SH-SY5Y (cell line): ENCODE data around the gene CCDC148.

Experiments used
- GATA2 ChIP-seq: IDR thresholded peaks from 2 replicates; pipeline ENCODE4 v1.6.1; 2011; ENCODE audit warnings: mild to moderate bottlenecking, low read depth, low read length
- GATA3 ChIP-seq: IDR thresholded peaks from 2 replicates; pipeline ENCODE4 v1.6.1; 2011; ENCODE audit warnings: low read depth, mild to moderate bottlenecking, low read length, moderate library complexity

Gene CCDC148

DNA sequence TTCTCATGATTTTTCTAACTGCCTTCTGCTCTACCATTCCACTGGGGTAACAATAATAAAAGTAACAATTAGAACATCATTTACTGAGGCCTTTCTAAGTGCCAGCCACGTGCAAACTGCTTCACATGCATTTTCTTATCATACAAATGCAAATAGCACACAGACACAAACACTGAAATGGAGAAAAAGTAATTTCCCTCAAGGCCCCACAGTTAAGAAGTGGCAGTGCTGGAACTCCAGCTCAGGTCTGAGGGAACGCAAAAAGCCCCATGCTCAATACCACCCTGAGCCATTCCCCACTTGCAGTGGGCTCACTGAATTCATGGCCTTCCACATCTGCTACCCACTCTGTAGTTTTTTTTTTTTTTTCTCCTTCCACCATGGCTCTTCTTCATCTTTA is 214.3 kb downstream of the CCDC148 start:
- TF ChIP-seq GATA2 (no peak), GATA3 (no peak)

DNA sequence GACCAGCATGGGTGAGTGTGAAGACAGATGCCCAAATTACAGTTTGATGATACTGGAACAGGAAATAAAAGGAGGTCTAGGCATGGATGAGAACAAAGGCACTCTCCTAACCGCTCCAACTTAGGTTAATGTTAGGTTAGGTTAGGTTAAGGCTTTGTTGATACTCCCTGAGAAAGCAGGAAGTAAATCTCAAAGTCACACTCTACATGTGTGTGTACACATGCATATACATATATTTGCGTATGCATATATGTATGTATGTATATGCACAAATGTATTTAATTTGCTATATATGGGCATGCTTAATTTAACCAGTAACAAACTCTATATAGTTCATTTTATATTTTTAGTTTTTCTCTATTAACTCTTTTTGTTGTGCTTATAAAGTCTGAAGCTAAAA is 215.6 kb downstream of the CCDC148 start:
- TF ChIP-seq GATA3 (no peak), GATA2 (no peak)

DNA sequence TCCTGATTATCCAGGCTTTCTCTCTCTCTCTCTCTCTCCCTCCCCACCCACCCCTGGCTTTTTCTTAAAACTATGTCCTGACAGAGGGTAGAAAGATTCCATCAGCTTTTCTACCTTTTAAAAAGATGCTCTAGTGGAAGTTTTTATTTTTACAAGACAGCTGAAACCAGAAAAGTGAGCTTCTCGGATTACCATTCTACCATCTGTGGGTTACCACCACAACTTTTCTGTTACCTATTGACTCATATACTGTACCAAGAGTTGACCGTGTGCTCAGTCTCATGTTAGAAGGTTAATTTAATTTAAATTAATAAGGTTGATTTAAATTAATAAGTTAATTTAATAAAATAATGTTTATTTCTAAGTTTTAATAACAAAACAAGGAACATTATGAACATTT is 217.3 kb downstream of the CCDC148 start:
- TF ChIP-seq GATA3 (no peak), GATA2 (no peak)

DNA sequence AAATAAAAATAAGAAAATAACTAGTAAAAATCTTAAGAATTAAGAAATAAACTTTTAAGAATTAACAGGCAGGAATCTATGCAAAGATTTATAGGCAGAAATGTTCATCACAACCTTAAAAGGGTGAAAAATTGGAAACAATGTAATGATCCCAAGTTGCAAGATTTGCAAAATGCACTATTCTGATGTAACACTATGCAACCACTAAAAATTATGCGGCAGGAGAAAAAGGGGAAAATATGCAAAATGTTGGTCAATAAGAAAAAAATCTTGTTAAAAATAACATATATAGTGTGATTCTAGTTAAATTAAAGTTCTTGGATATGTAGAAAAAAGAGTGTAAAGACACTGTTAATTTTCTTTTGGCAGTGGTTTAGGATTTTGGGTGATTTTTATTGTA is 222.1 kb downstream of the CCDC148 start:
- TF ChIP-seq GATA3, result no peak
- no peak for TF ChIP-seq GATA2

DNA sequence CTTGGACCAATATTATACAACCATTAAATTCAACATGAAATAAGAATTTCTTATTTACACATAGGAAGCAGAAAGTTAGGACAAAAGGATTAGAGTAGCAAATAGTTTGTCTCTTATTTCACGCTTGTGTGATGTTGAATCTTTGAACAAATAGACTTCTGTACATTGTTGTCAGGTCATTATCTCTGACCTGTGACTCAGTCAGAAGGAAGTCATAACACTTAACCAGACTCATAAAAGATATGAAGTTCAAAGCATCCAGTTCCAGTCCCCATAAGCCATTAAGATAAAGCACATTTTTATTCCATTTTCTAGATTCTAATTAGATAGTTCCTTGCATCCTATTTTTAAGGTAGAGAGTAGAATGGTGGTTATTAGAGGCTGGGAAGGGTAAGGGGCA is 224.1 kb downstream of the CCDC148 start:
- no peak for TF ChIP-seq GATA3
- TF ChIP-seq GATA2, result no peak

DNA sequence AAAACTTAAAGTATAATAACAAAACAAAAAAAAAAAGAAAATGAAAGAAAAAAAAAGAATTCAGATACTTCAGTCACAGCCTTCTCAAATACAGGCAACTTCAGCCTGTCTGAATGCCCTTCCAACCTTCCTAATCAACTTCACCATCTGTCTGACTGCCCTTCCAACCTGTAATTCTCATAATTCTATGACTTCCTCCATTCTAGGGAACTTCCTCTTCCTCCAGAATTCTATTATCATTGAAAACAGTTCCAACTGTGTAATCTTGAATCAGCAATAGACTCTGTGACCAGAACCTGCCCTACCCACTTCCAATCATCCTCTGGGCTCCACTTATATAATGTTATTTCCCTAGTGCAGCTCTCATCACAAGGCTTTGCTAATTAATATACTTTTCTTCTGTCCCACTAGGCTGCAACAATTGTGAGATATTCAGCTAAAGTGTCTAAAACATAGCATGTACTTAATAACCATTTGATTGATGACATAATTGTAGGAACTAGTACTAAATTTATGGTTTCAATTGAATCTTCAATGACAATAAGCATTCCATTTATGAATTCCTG is 227.5 kb downstream of the CCDC148 start:
- no peak for TF ChIP-seq GATA2
- no peak for TF ChIP-seq GATA3

DNA sequence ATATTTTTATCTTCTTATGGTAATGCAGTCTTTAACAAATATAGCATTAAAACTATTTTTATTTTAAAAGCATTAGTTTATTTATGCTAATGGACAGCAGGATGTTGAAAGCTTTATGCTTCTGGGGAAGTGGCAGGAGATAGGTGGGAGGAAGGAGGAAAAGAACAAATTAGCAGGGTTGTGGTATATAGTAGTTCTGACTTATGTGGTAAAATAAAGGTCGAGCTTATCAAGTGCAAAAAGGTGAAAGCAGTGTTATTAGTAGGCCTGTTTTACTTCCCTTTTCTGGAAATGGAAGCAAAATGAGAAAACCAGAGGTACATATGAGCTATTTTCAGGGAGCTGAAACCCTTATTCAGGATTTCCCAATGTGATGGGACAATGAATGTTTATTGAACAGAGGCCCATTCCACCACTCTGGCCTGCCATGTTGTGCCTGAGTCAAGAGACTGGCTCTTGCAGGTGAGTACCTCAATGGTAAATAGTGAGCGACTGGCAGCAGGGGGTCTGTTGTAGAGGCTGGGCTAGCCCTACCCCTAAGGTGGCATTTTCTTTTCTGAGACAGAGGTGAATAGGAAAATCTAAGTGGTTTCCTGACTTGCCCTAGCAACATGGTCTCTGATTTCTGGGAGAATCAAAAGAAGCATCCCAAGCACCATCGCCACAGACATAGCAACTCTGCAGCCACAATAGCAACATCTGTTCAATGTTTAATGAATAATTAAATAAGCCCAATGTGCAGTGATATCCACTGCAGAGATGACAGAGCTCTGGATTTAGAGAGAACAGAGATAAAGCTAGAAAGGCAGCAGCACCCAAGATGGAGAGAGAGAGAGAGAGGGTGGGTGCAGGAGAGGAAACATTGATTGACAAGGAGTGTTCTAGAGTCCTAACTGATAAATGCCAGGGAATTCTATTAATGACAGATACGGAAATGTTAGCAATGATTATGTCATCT is 235.2 kb downstream of the CCDC148 start:
- TF ChIP-seq GATA2 (peak; percentile 69), GATA3 (no peak)

DNA sequence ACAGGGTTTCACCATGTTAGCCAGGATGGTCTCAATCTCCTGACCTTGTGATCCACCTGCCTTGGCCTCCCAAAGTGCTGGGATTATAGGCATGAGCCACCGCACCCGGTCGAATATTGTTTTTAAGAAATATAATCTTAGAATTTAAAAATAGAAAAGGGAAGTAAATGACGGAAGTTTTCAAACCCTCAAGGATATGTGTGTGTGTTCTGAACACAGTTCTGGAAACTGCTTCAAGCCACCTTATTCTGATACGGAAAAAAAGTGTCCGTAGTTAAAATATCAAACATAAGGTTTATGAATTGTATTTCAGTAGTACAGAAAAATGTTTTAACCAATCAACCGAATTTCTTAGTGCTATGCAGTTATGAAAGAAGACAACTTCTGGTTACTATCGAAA is 239.0 kb downstream of the CCDC148 start:
- TF ChIP-seq GATA3, result no peak
- no peak for TF ChIP-seq GATA2

DNA sequence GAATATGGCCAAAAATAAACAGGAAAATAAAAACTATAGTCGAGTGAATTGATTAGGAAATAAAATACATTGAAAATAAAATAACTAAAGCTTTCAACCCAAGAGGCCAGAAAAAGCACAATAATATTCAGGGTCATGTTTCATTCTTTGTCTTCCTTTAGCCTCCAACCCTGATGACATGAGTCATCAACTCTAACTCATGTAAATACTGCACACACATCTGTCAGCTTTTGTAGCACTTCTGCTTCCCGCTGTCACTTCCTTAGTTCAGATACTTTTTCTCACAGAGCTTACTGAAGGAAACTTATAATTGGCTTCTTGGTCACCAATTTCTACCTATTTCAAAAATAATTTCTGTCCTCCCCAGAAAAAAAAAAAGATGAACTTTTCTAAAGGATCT is 242.1 kb downstream of the CCDC148 start:
- TF ChIP-seq GATA2 (no peak), GATA3 (no peak)

DNA sequence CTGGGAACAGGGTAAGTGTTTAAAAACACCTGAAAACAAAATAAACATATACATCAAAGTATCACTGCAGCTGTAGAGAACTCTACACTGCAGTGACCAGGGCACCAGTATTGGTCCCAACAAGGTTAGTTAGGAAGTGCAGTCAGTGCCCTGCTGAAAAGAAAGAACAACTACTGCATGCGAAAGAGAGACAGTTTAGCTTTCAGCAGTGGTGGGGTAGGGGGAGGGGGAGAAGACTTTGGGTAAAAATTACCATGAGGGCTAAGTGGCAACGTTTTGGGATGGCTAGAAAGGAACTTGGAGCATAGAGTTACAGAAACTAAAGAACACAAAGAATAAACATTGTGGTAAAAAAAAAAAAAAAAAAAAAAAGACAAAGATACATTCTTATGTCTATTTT is 242.8 kb downstream of the CCDC148 start:
- no peak for TF ChIP-seq GATA2
- TF ChIP-seq GATA3, result no peak

DNA sequence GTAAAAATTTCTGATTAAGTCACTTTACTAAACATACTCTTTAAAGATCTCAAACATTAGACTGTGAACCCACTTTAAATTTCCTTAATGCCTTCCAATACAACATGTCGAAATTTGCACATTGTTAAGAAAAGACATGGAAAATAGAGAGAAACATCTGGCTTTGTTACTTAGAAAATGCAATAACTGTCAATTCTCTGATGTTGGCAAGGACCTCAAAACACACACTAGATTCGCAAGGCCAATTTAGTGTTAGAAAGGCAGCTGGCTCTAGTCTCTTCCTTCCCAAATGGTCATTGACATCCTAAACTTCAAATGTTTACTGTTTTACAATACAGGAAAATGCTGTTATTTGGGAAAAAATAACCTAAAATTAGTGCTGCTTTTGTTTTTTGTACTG is 244.3 kb downstream of the CCDC148 start:
- TF ChIP-seq GATA2 (no peak), GATA3 (no peak)

DNA sequence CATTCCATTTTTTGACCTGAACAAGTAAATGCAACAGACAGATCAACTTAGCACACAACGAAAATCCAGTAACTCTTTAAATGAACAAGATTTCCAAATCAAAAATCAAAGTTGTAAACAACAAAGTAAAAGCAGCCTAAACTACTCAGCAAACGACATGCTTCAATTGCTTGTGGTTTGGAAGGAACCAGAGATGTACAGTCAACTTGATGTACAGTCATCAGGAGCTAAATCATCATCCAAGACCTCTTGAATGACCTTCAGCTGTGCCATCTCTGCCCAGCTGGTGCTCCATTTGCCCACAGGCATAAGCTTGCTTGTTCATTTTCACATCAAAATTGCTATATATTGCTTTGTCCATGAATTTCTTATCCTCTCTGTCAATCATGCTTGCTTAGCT is 245.1 kb downstream of the CCDC148 start:
- TF ChIP-seq GATA3 (no peak), GATA2 (no peak)

DNA sequence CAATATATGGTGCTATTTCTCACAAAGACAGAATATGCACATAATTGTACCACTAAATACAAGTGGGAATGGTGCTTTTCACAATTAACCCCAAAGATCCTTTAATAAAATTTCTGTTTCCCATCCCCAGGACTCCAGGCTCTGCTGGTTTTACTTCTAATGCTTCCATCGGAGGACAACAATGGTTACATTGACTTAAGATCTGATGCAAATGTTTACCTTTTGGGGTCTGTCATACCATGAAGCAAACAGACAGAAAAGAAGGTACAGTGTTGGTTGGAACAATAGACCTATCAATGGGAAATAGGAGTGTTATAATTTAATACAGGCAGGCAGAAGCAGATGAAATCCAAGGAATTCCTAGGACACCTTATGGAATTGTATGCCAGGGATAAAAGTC is 249.2 kb downstream of the CCDC148 start:
- TF ChIP-seq GATA3 (no peak), GATA2 (no peak)

DNA sequence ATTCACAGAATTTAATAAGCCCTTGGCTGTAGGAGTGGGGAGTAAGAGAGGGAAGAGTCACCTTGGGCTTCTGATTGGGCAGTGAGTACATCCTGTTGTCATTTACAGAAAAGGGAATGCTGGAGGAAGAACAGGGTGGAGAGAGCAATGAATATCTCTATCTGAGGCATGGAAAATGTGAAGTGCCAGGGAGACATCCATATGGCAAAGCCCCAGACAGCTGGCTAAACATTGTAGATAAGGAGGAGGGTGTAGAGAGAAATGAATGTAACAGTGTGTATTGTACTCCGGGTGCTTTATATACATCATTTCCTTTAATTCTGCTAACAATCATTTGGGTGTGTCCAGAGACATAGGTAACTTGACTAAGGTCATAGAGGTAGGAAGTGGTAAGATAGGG is 251.3 kb downstream of the CCDC148 start:
- TF ChIP-seq GATA2 (peak; percentile 23; the same call in 1 of the 2 replicates), GATA3 (no peak)

DNA sequence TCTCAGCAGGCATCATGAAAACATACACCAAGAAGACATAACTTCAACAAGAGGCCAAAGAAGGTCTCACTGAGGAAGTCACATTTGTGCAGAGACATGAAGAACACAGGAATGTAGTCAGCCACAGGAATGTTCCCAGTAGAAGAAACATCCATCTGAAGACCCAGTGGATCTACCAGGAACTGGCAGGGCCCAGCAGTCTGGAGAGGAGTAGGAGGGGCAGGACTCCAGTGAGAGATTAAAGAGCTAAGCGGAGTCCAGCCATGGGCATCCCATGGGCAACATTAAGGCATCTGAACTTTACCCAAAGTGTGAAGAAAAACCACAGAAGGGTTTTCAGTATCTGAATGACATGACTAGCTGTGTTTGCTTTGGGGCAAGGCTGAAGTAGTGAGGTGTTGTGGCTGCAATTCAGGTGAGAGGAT is 251.8 kb downstream of the CCDC148 start:
- TF ChIP-seq GATA2 (no peak), GATA3 (no peak)
